ENCODE measurements around the gene ADH4.

- no peak for TF ChIP-seq CTCF (IDR thresholded peaks at IDR 0.05)
- no peak for TF ChIP-seq POLR2AphosphoS5 (IDR thresholded peaks at IDR 0.05; ENCODE audit: insufficient read depth in 1 of 2, low read depth in 1 of 2)
These were observed 7.9 kb upstream of the ADH4 start for GRCh38 chr4:99151995-99152394.
